Ectodermal cell (in vitro differentiated cells): Measurements from ENCODE around the gene AGPAT3. TPM values are rescaled to one million over a fixed set of nuclear protein-coding genes. Genes with fewer than 3 reads are reported as not detected.
"Not testable (repeated sequence)": the region's sequence is repeated elsewhere in the genome, so short reads cannot be mapped to it uniquely, and the experiment has no call there.

Source experiments
- H3K27ac ChIP-seq: 2 replicates; pipeline ENCODE4 v1.7.0; 2013; ENCODE audit warnings: mild to moderate bottlenecking, low read depth, low read length; ENCODE audit not compliant: insufficient read depth, poor library complexity, severe bottlenecking
- H3K27me3 ChIP-seq: 2 replicates; pipeline ENCODE4 v1.7.0; 2013; ENCODE audit warnings: mild to moderate bottlenecking, low read length; ENCODE audit not compliant: insufficient read depth, control insufficient read depth, poor library complexity, severe bottlenecking
- H3K36me3 ChIP-seq: one replicate; pipeline ENCODE4 v1.7.0; 2013; ENCODE audit warnings: low read length; ENCODE audit not compliant: control insufficient read depth, insufficient read depth
- H3K4me1 ChIP-seq: one replicate; pipeline ENCODE4 v1.7.0; 2013; ENCODE audit warnings: low read length; ENCODE audit not compliant: control insufficient read depth, insufficient read depth
- H3K4me3 ChIP-seq: 2 replicates; pipeline ENCODE4 v1.7.0; 2013; ENCODE audit warnings: low read depth, low read length, control low read depth; ENCODE audit not compliant: insufficient read depth
- H3K9me3 ChIP-seq: 2 replicates; pipeline ENCODE4 v1.7.0; 2013; ENCODE audit warnings: mild to moderate bottlenecking, low read length, moderate library complexity; ENCODE audit not compliant: control insufficient read depth
- WGBS, 2 experiments: methylation state at CpG; one replicate each; pipeline ENCODE4 v1.1.7; 2013; ENCODE audit warnings: missing lambda C conversion rate in 2 of 2; 5-methylcytosine and 5-hydroxymethylcytosine counted together
- polyA plus RNA-seq, 4 experiments: library from polyadenylated mRNA; stranded (reverse); fragments of 50-300 nt; gene quantifications; one replicate each; pipeline ENCODE4 v1.2.3, GENCODE V29; 2013

AGPAT3 gene, protein sequence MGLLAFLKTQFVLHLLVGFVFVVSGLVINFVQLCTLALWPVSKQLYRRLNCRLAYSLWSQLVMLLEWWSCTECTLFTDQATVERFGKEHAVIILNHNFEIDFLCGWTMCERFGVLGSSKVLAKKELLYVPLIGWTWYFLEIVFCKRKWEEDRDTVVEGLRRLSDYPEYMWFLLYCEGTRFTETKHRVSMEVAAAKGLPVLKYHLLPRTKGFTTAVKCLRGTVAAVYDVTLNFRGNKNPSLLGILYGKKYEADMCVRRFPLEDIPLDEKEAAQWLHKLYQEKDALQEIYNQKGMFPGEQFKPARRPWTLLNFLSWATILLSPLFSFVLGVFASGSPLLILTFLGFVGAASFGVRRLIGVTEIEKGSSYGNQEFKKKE
- 13.9 TPM for polyA plus RNA-seq (2013, experiment 1 of 4)
- polyA plus RNA-seq (2013, experiment 2 of 4): 15.2 TPM
- polyA plus RNA-seq (2013, experiment 3 of 4): 9.0 TPM
- polyA plus RNA-seq (2013, experiment 4 of 4): 11.0 TPM

DNA sequence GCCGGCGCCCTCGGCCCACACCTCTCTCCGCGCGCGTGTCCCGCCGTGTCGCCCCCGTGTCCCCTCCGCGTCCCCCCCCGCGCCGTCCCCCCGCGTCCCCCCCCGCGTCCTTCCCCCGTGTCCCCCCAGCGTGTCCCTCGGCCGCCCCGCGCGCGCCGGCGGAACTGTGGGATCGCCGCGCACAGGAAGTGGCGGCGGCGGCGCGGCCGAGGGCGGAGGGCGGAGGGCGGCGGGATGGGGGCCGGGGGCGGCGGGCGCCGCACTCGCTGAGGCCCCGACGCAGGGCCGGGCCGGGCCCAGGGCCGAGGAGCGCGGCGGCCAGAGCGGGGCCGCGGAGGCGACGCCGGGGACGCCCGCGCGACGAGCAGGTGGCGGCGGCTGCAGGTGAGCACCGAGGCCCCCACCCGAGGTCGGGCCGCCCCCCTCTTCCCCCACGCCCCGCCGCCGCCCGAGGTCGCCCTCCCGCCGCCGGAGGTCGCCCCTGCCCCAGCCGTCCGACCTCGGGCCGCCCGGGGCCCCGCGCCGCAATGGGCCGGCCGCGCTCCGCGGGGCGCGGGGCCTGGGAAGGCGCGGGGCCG, at the start of gene AGPAT3:
TSS of gene AGPAT3 (plus strand) at position 262 of the 578 bp plus-strand sequence. CDS start 94,459 bp downstream, outside the sequence.
- Histone ChIP-seq H3K27me3 (peaks cover 40% of the 10 kb centered on the region), H3K4me3 (peak within 1 kb of the TSS; percentile 43)
- 0 to 1% methylated on average over 102 of the region's 102 CpGs for WGBS, 2 experiments

DNA sequence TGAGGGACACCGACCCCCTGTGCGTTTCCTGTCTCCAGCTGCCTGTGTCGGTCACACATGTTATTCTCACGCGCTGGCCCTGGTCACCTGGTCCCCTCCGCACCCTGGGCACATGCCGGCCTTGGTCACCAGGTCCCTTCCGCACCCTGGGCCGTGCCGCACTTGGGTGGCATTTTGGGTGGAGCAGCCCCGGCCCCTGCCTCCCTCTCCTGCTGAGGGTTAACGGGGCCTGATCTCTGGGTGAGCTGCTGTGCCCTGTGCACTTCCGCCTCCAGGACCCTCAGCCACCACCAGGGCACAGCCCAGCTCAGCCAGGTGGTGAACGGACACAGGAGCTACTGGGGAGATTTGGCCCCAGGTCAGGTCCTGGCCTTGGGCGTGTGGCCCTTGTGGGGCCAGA, 49.0 kb upstream of the AGPAT3 start:
- 92 to 95% methylated on average over 15 of the region's 15 CpGs for WGBS, 2 experiments

More for the DNA sequence above, at the start of gene AGPAT3:
- Histone ChIP-seq H3K9me3 (no peaks in the 10 kb centered on the region), H3K36me3 (no peaks in the 10 kb centered on the region), H3K4me1 (no peaks in the 10 kb centered on the region), H3K27ac (no peak within 1 kb of the TSS)

DNA sequence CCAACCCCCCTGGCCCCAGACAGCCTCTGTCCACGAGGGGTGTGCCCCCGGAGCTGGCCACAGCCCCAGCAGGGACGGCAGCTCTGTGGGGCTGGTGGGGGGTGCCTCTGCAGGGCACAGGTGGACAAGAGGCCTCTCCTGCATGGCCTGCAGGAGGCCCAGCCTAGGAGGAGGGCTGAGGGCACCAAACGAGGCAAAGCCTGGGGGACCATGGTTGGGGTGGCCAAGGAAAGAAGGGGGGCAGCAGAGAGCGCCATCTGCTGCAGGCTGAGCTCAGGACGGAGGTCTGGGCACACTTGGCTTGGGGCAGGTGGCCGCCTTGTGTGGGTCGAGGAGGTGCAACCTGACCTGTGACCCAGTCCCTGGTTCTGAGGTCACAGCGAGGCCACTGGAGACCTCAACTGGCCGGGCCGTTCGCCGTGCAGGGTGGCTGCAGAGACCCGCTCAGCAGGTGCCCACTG, 48.4 kb upstream of the AGPAT3 start:
- Histone ChIP-seq H3K4me1 (peaks cover 8% of the 10 kb centered on the region), H3K4me3 (no peak overlapping the region), H3K9me3 (no peaks in the 10 kb centered on the region), H3K27me3 (no peaks in the 10 kb centered on the region), H3K36me3 (no peaks in the 10 kb centered on the region), H3K27ac (no peak overlapping the region)
- WGBS, 2 experiments: 88% methylated on average over 14 of the region's 14 CpGs

More for the DNA sequence above, 49.0 kb upstream of the AGPAT3 start:
- H3K27ac ChIP-seq: no peak overlapping the region
- no peaks in the 10 kb centered on the region for H3K36me3 ChIP-seq
- peaks cover 9% of the 10 kb centered on the region for H3K4me1 ChIP-seq
- no peak overlapping the region for H3K4me3 ChIP-seq
- no peaks in the 10 kb centered on the region for H3K9me3 ChIP-seq
- no peaks in the 10 kb centered on the region for H3K27me3 ChIP-seq

DNA sequence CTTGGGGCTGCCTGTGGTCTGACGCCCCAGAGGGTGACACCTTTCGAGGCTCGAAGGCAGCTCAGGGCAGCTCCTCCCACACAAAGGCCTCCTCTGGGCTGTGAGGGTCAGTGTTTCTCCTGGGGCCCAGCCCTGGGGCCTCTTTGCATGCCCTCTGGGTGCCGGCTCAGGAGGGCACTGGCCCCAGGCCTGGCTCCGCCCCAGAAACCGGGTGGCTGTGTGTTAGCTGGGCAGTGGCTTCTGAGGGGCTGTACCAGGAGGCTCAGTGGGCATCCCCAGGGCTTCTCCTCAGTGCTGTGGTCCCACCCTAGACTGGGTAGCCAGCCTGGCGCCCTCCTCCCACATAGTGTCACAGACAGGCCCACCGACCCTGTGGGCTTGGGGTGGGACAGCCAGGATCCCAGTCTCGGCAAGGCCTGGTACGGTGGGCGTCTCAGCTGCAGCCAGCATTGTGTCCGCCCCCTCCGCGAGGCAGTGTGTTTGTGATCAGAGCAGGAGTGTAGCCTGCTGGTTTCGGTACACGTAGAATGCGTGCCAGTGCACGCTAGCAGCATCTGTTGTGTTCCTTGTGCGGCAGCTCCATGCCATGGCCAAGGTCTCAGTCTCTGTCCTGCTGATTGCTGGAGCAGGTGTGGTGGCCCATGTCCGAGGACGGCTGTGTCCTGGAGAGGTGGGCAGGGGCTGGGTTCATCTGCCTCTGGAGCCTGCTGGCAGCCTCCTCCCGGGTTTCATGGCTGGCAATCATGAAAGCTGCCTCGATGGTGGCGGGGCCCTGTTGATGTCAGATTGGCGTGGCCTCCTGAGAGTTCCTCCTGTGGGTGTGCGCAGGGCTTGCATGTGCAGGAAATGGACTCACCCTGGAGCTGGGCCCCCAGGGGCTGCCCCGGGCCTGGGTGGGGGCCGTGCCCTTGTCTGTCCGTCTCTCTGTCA, 47.6 kb upstream of the AGPAT3 start:
- no peaks in the 10 kb centered on the region for H3K9me3 ChIP-seq
- no peaks in the 10 kb centered on the region for H3K36me3 ChIP-seq
- no peak overlapping the region for H3K4me3 ChIP-seq
- no peak overlapping the region for H3K27ac ChIP-seq
- H3K27me3 ChIP-seq: no peaks in the 10 kb centered on the region
- 91 to 92% methylated on average over 29 of the region's 29 CpGs for WGBS, 2 experiments
- peaks cover 8% of the 10 kb centered on the region for H3K4me1 ChIP-seq

DNA sequence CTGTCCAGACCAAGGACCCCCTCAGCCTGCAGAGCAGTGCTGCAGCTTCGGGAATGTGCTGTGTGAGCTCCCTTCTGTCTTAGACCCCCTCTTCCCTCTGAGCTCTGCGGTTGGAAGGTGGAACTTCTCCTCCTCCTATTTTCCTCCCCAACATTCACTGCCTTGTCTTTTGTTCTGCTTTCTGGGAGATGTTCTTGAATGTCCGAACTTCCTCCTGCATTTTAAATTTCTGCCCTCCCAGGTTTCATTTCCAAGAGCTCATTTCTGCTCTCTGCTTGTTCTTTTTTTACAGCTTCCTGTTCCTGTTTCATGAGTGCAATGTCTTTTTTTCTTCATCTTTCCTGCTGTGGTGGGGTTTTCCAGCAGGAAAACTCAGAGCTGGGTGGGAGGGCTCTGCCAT, 46.3 kb upstream of the AGPAT3 start:
- H3K27ac ChIP-seq: no peak overlapping the region
- H3K4me3 ChIP-seq: no peak overlapping the region
- no peaks in the 10 kb centered on the region for H3K9me3 ChIP-seq
- no peaks in the 10 kb centered on the region for H3K36me3 ChIP-seq
- H3K4me1 ChIP-seq: peaks cover 8% of the 10 kb centered on the region
- H3K27me3 ChIP-seq: no peaks in the 10 kb centered on the region
- WGBS, 2 experiments: 79 to 82% methylated on average over 3 of the region's 3 CpGs

DNA sequence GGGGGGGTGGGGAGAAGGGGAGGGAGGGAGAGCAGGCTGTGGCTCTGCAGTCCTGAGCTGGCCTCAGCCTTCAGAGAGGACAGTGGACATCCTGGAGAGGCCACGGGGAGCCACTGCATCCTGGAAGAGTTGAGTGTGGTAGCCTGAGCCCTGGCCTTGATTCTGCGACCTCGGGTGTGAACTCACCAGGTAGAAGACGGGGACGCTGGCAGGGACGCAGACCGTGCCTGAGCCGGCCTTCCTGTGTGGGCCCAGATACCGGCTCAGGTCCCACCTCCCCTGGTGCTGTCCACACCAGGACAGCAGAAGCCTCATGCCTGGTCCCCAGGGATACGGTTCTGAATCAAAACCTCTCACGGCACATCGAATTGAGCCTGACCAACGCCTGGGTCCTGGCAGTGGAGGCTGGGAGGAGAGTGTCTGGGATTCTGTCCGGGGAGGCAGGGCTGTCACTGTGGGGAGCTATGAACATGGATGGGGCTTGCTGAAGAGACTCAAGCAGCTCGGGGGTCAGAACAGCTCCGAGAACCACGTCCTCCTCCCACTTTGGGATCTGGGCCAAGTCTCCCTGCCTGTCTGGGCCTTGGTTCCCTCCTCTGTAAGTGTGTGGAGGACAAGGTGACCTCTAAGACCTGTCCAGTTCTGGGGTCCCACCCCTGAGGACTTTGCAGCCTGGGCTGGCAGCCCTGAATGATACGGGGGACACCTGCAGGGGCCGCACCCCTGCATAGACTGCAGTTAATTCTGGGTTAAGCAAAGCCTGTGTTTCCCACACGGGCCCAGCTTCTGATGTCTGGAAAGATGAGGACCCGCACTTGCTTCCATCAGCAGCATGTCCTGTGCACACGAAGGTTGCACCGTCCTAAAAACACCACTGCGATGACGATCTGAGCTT, 45.3 kb upstream of the AGPAT3 start:
- H3K27me3 ChIP-seq: no peaks in the 10 kb centered on the region
- 92% methylated on average over 25 of the region's 25 CpGs for WGBS, 2 experiments
- H3K4me1 ChIP-seq: peaks cover 2% of the 10 kb centered on the region
- no peaks in the 10 kb centered on the region for H3K9me3 ChIP-seq
- H3K4me3 ChIP-seq: no peak overlapping the region
- no peaks in the 10 kb centered on the region for H3K36me3 ChIP-seq
- no peak overlapping the region for H3K27ac ChIP-seq

DNA sequence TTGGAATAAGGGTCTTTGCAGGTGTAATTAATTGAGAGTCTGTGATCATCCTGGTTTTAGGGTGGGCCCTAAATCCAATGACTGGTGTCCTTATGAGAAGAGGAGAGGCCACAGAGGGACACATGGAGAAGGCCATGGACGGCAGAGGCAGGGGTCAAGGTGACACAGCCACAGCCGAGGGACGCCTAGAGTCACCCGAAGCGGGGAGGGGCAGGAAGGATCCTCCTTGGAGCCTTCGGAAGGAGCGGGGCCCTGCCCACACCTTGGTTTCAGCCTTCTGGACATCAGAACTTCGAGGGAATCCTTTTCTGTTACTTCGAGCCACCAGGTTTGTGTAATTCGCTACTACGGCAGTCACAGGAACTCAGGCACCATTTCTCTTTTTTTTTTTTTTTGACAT, 44.6 kb upstream of the AGPAT3 start:
- Histone ChIP-seq H3K27ac (no peak overlapping the region), H3K4me3 (no peak overlapping the region), H3K4me1 (no peaks in the 10 kb centered on the region), H3K36me3 (no peaks in the 10 kb centered on the region), H3K27me3 (no peaks in the 10 kb centered on the region), H3K9me3 (no peaks in the 10 kb centered on the region)
- WGBS, 2 experiments: 94 to 95% methylated on average over 11 of the region's 11 CpGs

DNA sequence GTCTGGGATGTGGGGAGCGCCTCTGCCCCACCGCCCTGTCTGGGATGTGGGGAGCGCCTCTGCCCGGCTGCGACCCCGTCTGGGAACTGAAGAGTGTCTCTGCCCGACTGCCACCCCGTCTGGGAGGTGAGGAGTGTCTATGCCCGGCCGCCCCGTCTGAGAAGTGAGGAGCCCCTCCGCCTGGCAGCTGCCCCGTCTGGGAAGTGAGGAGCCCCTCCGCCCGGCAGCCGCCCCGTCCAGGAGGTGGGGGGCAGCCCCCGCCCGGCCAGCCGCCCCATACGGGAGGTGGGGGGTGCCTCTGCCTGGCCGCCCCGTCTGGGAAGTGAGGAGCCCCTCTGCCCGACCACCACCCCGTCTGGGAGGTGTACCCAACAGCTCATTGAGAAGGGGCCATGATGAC, 42.9 kb upstream of the AGPAT3 start:
- not testable (repeated sequence) for H3K4me3 ChIP-seq, H3K9me3 ChIP-seq, H3K27ac ChIP-seq, H3K36me3 ChIP-seq, H3K27me3 ChIP-seq, H3K4me1 ChIP-seq
- WGBS, 2 experiments: 96 to 97% methylated on average over 25 of the region's 25 CpGs

DNA sequence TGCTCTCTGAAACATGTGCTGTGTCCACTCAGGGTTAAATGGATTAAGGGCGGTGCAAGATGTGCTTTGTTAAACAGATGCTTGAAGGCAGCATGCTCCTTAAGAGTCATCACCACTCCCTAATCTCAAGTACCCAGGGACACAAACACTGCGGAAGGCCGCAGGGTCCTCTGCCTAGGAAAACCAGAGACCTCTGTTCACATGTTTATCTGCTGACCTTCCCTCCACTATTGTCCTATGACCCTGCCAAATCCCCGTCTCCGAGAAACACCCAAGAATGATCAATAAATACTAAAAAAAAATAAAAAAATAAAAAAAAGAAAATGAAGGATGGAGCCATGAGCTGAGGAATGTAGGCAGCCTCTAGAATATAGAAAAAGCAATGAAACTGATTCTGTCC, 42.3 kb upstream of the AGPAT3 start:
- H3K27ac ChIP-seq, H3K36me3 ChIP-seq, H3K27me3 ChIP-seq, H3K4me1 ChIP-seq, H3K4me3 ChIP-seq, H3K9me3 ChIP-seq: not testable (repeated sequence)
- 100% methylated on average over 2 of the region's 5 CpGs; no CpG with 5 or more reads in 1 of the 2 experiments for WGBS, 2 experiments
